NCI-H1436 (cell line): ENCODE data around the gene TMPRSS3.
"Not testable (repeated sequence)": the region's sequence is repeated elsewhere in the genome, so short reads cannot be mapped to it uniquely, and the experiment has no call there.

Experiments used
- DNase-seq: peaks from one replicate; lab custom pipeline; 2025; lab: John Stamatoyannopoulos, UW

The TMPRSS3 gene

DNA sequence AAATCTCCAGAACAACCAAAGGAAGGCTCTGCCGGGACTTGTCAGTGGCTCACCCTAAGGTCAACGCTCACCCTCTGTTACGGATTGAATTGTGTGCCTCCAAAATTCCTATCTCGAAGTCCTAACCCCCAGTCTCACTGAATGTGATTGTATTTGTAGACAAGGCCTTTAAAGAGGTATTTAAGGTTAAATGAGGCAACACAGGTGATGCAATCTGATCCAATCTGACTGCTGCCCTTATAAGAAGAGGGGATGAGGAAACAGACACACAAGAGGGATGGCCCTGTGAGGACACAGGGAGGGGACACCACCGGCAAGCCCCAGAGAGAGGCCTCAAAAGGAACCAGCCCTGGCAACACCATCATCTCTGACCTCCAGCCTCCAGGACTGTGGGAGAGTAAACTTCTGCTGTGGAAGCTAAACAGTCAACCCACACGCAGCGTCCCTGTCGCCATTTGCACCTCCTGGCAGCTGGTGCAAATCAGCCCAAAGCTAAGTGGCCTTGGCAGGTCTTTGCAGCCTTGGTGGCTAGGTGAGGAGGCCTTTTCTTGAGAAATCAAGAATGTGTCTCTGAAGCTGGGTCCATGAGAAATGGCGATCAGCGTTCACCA, 32.1 kb upstream of the TMPRSS3 start:
- DNase-seq: no peak

DNA sequence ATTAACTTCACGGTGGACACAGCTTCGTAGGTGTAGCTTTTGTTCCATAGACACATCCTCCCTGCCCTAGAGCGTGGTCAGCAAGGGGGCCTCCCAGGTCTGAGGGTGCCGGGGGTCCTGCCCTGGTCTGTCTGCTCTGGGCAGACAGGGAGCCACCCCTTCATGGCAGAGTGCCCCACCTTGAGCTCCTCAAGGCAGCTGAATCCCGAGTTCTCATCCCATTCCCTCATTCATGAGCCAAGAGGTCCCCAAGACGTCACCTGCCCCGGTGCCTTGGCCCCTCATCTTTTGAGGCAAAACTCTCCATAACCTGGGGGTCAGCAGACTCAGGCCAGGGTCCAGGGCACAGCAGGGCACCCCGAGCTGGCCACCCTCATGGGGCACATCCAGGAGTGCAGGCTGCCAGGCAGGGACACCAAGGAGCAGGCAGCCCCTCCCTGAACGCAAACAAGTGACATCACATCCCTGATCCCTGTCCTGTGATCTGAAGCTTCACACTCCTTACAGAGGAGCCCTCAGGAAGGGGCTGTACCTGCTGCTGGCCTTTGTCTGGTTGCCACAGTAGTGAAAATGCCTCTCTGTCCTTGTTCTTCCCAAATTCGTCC, 31.1 kb upstream of the TMPRSS3 start:
- no peak for DNase-seq

DNA sequence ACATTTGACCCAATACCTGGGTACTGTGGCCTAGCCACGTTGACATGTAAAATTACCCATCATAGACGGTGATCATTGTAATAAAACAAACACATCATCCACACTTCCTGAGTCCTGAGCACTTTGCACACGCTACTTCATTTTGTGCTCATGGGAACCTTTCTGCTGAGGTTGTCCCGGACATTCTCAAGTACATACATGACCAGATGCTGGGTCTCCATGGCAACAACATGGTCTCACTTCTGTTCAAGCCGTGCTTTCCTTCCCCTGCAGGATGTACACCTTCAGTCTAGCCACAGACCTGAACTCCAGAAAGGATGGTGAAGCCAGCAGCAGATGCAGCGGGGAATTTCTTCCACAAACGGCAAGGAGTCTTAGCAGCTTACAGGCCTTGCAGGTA, 30.6 kb upstream of the TMPRSS3 start:
- no peak for DNase-seq

DNA sequence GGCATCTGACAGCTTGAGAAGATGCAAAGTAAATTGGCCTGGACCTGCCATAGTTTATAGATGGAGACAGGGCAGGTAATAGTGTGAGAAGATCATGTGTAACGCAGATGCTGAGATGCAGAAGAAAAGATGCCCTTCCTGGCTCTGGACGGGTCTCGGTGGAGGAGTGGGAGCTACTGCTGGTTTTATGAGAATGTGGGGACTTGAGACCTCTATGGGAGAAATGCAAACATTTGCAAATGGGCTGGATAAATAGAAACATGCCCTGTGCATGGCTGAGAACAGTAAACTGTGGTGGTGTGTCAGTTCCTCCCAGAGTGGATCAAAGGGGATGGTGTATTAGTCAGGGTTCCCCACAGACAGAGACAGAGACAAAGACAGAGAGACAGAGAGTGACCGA, 29.7 kb upstream of the TMPRSS3 start:
- no peak for DNase-seq

DNA sequence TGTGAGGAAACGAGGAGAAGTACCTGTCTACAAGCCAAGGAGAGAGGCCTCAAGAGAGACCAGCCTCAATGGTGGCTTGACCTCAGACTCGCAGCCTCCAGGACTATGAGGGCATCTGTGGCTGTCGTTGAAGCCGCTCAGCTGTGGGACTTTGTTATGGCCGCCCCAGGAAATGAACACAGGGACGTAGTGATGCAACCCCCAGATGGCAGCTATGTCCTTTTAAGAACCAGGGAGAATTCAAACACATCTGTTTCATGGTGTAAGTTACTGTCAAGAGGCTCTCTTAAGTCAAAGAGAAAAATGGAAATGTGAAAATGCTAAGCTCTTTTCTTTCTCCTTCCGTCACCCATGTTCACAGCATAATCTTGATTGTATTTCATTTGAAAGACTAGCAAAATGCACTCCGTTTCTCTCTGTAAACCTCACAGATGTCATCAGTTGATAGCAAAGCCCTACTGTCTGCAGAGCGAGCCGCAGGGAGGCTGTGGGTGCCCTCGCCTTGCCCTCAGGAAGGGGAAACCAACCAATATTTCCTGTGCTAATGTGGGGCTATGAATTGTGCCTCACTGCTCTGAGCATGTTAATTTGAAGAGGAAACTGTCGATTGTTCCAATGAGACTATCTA, 29.2 kb upstream of the TMPRSS3 start:
- no peak for DNase-seq

DNA sequence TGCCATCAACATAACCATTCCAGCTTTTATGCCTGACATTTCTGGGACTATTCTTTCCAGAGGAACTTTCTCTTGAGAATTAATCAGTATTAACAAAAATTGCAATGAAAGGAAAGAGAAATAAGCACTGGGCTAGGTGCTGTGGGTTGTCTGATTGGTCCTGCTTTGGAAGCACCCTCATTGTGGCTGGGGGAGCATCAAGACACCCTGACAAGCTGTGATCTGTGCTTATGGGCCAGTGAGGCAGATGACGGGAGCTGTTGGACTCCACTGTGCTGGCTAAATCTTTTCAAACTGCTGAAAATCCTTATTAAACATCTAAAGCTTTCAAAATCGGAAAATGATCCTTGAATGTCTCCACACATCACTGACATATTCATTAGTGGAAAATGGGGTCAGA, 27.8 kb upstream of the TMPRSS3 start:
- no peak for DNase-seq

DNA sequence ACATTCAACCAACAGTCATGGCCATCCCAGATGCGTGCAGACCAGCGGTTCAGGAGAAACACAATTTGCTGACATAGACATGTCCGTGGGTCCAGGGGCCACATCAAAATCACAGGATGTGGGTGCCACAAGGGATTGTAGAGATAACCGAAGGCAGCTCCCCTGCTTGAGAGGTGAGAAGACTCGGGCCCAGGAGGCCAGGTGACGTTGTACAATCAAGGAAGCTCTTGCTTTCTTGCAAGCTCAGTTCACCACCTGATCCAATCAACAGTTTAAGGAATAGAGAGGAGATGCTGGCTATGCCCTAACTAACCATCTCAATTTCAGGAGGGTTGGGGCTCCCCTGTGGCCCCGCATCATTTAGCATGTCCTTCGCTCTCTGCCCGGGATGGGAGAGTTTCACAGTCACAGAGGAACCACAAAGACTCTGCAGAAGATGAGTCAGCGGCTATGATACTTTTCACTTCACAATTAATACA, 27.4 kb upstream of the TMPRSS3 start:
- DNase-seq: no peak

DNA sequence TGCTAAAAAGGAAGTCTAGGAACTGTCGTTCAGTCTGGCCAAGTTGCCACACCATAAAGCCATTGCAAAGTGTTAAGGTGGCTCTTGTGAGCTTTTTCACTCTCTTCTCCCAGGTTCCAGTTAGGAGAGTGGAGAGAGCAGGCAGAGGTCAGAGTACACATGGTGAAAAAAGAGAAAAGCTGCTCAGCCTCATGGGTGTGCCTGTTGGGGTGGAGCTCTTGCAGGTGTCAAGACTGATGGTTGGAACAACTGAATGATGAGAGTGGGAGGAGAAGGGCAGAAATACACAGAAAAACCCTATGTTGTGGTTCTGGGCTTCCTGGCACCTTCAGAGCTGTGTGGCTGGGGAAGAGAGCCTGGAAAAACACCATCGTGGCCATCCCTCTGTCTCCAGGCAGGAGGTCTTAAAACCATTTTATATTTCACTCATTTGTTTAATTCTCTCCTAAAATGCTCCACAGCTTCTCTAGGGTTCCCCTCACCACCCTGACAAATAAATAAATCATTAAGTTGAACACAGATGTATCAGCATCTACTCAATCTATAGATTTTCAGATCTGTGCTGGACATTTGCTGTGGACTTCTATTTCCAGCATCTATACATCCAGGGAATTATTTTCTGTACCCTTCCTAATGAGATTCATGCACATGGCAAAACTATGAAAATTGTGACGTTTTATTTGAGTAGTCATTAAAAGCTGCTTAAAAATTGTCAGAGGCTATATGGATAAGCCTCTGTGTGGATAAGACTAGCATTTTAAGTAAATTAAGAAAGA, 25.4 kb upstream of the TMPRSS3 start:
- DNase-seq: no peak

DNA sequence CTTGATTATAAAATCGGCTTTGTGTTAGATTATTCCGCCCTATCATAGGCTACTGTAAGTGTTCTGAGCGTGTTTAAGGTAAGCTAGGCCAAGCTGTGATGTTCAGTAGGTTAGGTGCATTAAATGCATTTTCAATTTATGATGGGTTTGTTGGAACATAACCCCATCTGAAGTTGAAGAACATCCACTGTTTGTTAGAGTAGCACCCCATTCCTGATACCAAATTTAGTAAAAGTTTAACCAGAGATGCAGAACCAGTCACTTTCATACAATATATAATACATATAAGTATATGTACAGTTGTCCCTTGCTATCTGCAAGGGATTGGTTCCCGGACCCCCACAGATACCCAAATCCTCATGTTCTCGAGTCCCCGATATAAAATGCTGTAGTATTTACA, 24.0 kb upstream of the TMPRSS3 start:
- no peak for DNase-seq

DNA sequence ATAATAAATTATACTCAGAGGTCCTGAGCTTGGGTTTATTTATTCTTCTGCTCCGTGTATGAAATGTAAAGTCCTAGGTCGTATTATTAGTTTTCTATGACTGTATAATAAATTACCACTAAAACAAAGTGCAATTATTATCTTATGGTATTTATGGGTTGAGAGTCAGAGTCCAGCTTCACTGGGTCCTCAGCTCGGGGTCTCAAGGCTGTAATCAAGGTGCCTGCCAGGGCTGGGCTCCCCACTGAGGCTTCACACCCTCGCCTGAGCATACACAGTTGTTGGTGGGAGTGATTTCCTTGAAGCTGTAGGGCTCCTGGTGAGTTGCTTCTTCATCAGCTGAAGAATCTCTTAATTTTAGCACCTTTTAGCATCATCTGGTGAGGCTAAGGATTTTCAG, 23.0 kb upstream of the TMPRSS3 start:
- no peak for DNase-seq

DNA sequence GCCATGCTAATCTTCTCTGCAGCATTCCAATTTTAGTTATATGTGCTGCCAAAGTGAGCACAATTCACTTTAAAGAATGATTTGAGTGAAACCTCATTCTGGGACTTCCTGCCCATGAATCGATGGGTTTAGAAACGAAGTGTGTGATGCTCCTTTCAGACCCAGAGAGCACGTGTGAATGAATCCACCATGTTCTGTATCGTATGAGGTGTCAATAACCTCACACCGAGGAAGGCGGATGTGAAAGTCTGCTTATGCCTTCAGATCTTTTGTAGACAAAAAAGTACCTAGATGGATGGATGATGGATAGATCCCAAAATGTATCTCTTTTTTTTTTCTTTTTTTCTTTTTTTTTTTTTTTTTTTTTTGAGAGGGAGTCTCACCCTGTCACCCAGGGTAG, 21.7 kb upstream of the TMPRSS3 start:
- DNase-seq: no peak

DNA sequence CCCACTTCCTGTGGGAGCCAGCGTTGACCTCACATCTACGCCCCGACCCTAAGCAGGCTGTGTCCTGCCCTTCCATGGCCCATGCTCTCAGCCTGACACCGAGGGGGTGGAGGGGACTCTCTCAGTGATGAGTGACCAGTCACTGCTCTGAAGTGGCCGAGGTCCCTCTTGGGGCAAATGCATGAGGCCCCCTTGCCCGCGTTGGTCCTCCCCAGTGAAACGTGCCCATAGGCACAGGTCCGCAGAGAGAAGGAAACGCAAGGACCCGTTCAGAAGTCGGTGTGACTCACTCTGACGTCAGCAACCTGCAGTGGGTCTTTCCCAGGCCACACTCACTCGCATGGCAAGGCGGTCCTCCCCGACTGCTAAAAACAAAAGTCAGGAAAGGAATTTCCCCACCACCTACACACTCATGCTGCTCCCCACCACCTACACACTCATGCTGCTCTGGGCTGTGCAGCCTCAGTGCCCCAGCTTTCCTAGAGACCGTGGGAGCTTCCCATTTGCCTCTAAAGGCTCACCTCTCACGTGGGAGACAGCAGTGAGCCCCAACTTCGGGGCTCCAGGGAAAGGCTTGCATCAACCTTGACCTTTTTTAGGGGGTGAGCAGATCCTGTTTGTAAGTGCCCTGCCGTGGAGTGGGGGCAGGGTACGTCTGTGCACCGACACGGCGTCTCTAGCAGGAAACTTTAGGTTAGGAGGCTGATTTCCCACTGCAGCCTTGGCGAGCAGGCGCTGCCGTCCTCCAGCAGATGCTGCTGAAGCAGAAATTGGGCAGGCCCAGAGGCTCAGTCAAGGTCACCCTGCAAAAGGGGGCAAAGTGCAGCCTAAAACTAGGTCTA, 19.3 kb upstream of the TMPRSS3 start:
- no peak for DNase-seq

DNA sequence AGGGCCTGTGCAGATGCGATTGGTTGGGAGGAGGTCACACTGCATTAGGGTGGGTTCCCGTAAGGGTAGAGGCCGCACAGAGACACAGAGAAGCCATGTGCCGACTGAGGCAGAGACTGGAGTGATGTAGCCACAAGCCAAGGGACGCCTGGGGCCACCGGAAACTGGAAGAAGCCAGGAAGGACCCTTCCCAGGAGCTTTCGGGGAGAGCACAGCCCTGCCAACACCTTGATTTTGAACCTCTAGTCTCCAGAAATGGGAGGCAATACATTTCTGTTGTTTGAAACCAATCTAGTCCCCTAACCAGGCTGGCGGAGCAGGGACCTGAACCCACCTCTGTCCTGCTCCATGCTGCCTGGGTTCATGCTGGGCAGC, 18.7 kb upstream of the TMPRSS3 start:
- DNase-seq: no peak

DNA sequence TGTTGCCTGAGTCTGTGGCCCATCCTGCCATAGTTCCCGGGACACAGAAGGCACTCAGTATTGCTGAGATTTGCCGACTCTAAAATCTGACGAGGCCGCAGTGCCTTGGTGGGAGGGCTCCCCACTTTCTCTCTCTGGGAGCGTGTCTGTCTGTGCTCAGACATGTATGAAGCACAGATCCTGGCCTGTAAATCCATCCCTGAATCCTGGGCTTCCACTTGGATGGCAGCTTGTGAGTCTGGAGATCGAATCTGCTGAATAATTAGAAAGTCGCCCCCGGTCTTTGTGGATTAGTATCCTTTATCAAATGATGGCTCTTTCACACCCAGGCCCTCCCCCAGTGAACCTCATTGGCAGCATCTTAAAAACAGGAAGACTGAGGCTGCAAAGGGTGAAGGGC, 18.2 kb upstream of the TMPRSS3 start:
- DNase-seq: no peak

DNA sequence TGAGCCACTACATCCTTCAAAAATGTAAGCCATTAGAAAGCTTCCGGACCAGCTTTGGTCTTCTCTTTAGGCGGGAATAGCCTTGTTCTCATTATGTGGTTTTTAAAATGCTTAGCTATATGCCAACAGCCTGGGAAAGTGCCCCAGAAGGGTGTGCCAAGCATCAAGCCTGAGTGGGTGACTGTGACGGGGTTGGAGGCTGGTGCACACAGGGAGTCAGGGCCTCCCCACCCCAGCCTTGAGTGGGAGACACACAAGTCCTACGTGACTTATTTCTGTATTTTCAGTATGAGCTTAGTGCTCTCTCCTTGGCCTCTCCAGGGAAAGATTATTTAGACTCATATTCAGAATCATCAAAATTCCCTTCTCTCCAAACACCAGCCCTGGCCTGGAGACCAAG, 17.6 kb upstream of the TMPRSS3 start:
- no peak for DNase-seq

DNA sequence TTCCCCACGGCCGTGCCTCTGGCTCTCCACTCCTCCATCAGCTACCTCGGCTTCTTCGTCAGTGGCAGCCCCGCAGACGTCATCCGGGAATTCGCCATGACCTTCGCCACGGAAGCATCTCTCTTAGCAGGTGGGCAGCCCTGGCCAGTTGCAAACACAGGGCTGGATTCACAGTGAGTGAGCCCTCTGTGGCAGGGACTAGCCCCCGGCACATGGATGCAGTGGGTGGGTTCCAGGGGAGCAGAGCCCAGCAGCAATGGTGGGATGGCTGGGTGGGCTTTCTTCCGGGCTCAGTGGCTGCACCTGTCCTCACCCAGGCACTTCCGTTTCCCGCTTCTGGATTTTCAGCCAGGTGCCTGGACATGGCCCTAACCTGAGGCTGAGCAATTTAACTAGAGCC, 17.2 kb upstream of the TMPRSS3 start:
- DNase-seq: no peak

DNA sequence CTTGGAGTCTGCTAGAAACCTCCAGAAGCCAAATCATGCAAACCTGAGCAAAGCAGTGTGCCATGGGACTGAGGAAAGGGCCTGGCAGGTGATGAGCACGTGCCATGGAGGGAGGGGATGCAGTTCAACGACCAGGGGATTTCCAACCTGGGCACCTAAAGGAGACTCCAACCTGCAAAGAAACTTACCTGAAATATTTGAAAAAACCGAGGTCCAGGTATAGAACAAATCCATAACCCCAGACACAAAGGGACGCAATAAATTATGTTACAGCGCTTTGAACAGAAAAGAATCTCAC, 16.7 kb upstream of the TMPRSS3 start:
- DNase-seq: no peak

DNA sequence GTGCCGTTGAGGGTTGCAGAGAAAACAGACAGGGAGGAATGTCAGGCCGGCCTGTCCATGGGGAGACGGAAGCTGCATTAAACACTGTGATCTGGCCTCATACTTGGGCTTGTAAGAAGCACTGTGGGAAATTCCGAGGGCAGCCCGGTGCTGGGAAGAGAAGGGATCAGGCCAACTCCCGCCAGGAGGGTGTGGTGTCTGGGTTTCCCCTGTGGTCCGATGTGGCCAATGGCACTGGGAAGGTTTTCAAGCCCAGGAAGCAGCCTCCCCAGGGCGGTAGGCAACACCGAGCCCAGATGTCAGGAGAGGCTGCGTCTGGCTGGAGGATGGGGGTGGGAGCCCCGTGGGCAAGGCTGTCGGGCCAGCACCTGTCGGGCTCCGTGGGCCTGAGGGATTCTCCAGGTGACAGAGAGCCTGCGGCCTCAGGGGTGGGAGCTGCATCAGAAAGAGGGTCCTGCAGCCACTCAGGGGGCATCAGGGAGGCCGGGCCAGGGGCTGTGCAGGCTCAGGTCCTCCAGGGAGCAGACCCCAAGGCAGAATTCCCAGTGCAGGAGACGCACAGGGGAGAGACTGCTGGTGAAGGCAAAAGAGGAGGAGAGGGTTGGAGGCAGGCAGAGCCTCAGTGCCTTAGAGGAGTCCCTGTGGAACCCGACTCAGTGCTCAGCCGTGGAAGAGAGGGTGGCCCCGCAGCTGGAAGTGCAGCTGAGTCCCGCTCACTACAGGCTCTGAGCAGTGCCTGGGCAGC, 16.2 kb upstream of the TMPRSS3 start:
- no peak for DNase-seq

DNA sequence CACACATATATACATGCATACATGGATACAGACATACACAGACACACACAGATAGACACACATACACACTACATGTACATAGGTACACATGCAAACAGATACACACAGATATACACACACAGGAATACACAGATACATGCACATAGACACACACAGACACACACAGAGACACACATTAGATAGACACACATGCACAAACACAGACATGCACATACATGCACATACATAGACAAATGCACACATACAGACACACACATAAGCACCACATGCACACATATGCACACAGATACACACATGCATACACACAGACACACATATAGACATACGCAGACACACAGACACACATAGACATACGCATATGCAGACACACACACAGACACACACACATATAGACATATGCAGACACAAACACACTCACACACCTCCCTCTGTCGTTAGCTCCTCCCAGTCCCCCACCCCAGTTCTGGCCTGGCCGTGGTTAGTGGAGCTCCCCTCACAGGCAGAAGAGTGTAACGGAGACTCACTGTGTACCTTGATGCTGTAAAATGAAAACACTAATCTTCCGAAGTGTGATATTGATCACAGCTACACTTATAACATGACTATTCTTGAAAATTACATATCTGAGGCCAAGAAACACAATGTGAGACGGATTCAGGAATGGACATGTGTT, 15.5 kb upstream of the TMPRSS3 start:
- no peak for DNase-seq

DNA sequence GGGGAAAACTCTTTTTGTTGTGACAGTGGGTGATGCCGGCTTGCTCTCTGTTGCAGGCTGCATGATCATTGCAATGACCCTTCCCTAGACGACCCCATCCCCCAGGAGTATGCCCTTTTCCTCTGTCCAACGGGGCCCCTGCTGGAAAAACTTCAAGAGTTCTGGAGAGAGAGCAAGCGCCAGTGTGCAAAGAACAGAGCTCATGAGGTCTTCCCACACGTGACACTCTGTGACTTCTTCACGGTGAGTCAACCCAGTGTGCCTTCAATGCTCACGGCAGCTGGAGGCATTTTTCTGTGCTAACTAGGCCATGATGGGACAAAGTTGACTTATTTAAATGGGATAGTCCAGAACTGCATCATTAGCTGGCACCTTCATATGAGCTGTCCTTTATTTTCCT, 13.5 kb upstream of the TMPRSS3 start:
- DNase-seq: no peak

DNA sequence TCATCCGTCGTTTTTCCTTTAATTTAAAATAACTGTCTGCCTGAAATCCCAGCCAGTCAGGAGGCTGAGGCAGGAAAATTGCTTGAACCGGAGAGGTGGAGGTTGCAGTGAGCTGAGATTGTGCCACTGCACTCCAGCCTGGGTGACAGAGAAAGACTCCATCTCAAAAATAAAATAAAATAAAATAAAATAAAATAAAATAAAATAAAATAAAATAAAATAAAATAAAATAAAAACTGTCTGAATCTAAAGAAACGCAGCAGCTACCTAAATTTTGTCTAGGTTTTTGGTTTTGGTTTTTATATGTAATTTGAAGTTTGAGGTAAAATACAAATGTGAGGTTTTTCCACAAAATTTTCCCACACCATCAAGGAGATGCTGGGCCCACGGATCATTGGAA, 12.9 kb upstream of the TMPRSS3 start:
- DNase-seq: not testable (repeated sequence)
